ENCODE measurements around the gene ZC3H4. TPM values are rescaled to one million over a fixed set of nuclear protein-coding genes. Genes with fewer than 3 reads are reported as not detected.
A peak's percentile ranks its signal among the peaks of the same experiment; 100 is the strongest.

The ZC3H4 gene
- total and polyA plus RNA-seq, 9 of the 15 experiments (the other 6 are each of a cell fraction or from before 2014, with no cell fraction given) = 2.2 to 75.6 (median 18.3) TPM

DNA sequence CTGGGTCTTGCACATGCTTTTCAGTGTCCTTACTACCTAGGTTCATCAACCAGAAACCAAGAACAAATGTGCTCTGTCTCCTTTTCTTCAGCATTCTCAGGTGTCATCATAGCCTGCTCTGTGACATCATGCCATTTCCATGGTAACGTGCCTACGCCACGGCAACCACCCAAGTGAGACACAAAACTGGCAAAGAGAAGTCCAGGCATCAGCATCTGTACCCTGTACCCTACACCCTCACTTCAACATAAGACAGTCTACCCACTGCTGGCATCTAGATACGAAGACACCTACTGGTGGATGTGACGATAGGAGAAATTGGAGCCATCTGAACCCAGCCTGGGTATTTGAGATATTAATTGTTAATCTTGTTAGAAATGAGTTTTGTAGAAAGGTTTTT is 13.3 kb downstream of the ZC3H4 start (continued):
- TF ChIP-seq ATF1 (CRISPR knock-in tag; IDR thresholded peaks at IDR 0.05) = no peak
- 0 out of 2 replicates have a peak, but pooled peaks have one; percentile 12 for TF ChIP-seq ATF1 (tag; IDR thresholded peaks at IDR 0.05)
- TF ChIP-seq, protein P1, sequence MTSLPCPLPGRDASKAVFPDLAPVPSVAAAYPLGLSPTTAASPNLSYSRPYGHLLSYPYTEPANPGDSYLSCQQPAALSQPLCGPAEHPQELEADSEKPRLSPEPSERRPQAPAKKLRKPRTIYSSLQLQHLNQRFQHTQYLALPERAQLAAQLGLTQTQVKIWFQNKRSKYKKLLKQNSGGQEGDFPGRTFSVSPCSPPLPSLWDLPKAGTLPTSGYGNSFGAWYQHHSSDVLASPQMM (CRISPR knock-in tag; IDR thresholded peaks at IDR 0.05) = no peak
- no peak for TF ChIP-seq SMARCE1 (IDR thresholded peaks at IDR 0.05)
- TF ChIP-seq, protein P2, sequence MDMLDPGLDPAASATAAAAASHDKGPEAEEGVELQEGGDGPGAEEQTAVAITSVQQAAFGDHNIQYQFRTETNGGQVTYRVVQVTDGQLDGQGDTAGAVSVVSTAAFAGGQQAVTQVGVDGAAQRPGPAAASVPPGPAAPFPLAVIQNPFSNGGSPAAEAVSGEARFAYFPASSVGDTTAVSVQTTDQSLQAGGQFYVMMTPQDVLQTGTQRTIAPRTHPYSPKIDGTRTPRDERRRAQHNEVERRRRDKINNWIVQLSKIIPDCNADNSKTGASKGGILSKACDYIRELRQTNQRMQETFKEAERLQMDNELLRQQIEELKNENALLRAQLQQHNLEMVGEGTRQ (CRISPR knock-in tag; IDR thresholded peaks at IDR 0.05) = no peak
- TF ChIP-seq RFX7 (CRISPR knock-in tag; IDR thresholded peaks at IDR 0.05) = no peak
- TF ChIP-seq ZNF41 (CRISPR knock-in tag; conservative IDR thresholded peaks at IDR 0.05) = no peak
- peak; percentile 84 for TF ChIP-seq RFX1 (IDR thresholded peaks at IDR 0.05)
- TF ChIP-seq, protein P3, sequence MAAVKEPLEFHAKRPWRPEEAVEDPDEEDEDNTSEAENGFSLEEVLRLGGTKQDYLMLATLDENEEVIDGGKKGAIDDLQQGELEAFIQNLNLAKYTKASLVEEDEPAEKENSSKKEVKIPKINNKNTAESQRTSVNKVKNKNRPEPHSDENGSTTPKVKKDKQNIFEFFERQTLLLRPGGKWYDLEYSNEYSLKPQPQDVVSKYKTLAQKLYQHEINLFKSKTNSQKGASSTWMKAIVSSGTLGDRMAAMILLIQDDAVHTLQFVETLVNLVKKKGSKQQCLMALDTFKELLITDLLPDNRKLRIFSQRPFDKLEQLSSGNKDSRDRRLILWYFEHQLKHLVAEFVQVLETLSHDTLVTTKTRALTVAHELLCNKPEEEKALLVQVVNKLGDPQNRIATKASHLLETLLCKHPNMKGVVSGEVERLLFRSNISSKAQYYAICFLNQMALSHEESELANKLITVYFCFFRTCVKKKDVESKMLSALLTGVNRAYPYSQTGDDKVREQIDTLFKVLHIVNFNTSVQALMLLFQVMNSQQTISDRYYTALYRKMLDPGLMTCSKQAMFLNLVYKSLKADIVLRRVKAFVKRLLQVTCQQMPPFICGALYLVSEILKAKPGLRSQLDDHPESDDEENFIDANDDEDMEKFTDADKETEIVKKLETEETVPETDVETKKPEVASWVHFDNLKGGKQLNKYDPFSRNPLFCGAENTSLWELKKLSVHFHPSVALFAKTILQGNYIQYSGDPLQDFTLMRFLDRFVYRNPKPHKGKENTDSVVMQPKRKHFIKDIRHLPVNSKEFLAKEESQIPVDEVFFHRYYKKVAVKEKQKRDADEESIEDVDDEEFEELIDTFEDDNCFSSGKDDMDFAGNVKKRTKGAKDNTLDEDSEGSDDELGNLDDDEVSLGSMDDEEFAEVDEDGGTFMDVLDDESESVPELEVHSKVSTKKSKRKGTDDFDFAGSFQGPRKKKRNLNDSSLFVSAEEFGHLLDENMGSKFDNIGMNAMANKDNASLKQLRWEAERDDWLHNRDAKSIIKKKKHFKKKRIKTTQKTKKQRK (IDR thresholded peaks at IDR 0.05; ENCODE audit: borderline replicate concordance, low read depth, low read length) = no peak
- TF ChIP-seq ZNF174 (CRISPR knock-in tag; IDR thresholded peaks at IDR 0.05) = no peak
- TF ChIP-seq, protein P4, sequence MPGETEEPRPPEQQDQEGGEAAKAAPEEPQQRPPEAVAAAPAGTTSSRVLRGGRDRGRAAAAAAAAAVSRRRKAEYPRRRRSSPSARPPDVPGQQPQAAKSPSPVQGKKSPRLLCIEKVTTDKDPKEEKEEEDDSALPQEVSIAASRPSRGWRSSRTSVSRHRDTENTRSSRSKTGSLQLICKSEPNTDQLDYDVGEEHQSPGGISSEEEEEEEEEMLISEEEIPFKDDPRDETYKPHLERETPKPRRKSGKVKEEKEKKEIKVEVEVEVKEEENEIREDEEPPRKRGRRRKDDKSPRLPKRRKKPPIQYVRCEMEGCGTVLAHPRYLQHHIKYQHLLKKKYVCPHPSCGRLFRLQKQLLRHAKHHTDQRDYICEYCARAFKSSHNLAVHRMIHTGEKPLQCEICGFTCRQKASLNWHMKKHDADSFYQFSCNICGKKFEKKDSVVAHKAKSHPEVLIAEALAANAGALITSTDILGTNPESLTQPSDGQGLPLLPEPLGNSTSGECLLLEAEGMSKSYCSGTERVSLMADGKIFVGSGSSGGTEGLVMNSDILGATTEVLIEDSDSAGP (CRISPR knock-in tag; IDR thresholded peaks at IDR 0.05) = no peak
- TF ChIP-seq, protein P5, sequence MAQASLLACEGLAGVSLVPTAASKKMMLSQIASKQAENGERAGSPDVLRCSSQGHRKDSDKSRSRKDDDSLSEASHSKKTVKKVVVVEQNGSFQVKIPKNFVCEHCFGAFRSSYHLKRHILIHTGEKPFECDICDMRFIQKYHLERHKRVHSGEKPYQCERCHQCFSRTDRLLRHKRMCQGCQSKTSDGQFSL (CRISPR knock-in tag; IDR thresholded peaks at IDR 0.05) = no peak
- TF ChIP-seq, protein P5 (tag; IDR thresholded peaks at IDR 0.05) = no peak
